OCI-LY1 (cell line): ENCODE results near the gene SFTA2.

Experiments
- EZH2 ChIP-seq: fragments of 200-600 bp; sonication (generic), shearing (Covaris generic); IDR thresholded peaks from 2 replicates; pipeline ENCODE4 v1.8.0; 2017; ENCODE audit warnings: borderline replicate concordance, mixed run types, mild to moderate bottlenecking, antibody characterized with exemption, low read length, moderate library complexity, mixed read lengths
- TF ChIP-seq, protein P1 (sequence below): fragments of 200-600 bp; sonication (generic), shearing (Covaris generic); IDR thresholded peaks from 2 replicates; pipeline ENCODE4 v1.5.1; 2017; ENCODE audit warnings: mild to moderate bottlenecking, antibody characterized with exemption, low read length, moderate library complexity, mixed read lengths

DNA sequence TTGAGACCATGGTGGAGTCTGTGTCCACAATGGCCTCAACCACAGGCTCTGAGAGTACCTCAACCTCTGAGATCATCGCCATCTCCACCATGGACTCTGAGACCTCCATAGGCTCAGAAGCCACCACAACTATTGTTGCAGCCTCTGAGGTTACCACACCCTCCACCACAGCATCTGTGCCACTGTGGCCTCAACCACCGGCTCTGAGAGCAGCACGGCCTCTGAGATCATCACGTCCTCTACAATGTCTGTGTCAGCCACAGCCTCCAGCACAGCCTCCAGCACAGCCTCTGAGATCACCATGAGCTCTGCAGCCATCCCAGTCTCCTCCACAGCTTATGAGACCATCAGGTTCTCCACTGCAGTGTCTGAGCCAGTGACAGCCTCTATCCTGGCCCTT lies 32.1 kb upstream of the SFTA2 start:
- TF ChIP-seq, protein P1, sequence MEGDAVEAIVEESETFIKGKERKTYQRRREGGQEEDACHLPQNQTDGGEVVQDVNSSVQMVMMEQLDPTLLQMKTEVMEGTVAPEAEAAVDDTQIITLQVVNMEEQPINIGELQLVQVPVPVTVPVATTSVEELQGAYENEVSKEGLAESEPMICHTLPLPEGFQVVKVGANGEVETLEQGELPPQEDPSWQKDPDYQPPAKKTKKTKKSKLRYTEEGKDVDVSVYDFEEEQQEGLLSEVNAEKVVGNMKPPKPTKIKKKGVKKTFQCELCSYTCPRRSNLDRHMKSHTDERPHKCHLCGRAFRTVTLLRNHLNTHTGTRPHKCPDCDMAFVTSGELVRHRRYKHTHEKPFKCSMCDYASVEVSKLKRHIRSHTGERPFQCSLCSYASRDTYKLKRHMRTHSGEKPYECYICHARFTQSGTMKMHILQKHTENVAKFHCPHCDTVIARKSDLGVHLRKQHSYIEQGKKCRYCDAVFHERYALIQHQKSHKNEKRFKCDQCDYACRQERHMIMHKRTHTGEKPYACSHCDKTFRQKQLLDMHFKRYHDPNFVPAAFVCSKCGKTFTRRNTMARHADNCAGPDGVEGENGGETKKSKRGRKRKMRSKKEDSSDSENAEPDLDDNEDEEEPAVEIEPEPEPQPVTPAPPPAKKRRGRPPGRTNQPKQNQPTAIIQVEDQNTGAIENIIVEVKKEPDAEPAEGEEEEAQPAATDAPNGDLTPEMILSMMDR = no peak
- no peak for TF ChIP-seq EZH2
